OCI-M1 (cell line): Measurements from ENCODE around the gene MYOM1.

Experiments
- DNase-seq: peaks from one replicate; lab custom pipeline; 2025; lab: John Stamatoyannopoulos, UW

MYOM1 gene

DNA sequence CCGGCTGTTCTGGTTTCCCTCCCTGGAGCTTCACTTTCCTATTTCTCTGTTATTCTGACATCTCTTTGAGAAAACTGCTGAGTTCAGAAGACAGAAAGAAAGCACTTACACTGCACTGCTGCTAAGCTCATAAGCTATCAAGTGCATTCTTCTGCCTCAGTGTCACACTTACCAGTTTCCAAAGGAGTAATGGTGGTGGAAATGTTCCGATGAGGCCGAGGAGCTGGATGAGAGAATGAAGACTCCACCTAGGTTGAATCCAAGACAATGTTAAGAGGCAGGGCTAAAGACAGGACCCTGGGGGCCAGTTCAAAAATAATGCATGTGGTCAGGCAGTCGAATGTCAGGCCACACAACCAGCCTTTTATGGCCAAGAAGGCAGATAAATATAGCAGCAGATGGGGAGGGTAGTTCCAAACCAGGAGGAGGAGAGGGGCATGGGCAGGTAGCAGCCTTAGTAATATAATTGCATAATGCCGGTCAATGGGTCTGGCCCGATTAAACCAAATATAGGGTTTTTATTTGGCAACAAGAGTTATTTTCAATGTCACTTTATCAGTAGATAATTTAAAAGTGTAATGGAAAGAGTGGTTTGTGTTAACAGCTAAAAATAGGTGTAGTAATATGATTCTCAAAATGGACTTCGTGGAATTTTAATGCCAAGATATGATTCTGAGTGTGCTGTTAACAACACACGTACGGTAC lies at the start of gene MYOM1:
Gene MYOM1, minus strand, starts transcription at position 338 of the 705 bp plus-strand sequence. CDS start 4,745 bp downstream, outside the sequence.
- DNase-seq: peak; percentile 73

- DNase-seq: no peak
These were observed 49.6 kb upstream of the MYOM1 start for GRCh38 chr18:3269241-3269913.

GRCh38 chr18:3268306-3268705 lies 48.5 kb upstream of the MYOM1 start:
- no peak for DNase-seq

- no peak for DNase-seq
These were observed 46.4 kb upstream of the MYOM1 start for GRCh38 chr18:3266062-3266608.

- peak; percentile 40 for DNase-seq
These were observed 45.8 kb upstream of the MYOM1 start for GRCh38 chr18:3265564-3266033.

DNA sequence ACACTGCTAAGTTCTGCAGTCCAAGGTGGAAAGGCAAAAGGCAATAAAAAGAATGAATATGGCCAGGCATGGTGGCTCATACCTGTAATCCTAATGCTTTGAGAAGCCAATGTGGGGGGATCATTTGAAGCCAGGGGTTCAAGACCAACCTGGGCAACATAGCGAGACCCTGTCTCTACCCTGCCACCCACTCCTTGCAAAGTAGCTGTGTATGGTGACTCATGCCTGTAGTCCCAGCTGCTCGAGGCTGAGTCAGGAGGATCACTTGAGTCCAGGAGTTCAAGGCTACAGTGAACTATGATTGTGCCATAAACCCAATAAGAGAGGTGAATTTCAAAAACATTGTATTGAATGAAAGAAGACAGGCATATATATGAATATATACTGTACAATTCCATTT lies 44.6 kb upstream of the MYOM1 start:
- peak; percentile 19 for DNase-seq

DNA sequence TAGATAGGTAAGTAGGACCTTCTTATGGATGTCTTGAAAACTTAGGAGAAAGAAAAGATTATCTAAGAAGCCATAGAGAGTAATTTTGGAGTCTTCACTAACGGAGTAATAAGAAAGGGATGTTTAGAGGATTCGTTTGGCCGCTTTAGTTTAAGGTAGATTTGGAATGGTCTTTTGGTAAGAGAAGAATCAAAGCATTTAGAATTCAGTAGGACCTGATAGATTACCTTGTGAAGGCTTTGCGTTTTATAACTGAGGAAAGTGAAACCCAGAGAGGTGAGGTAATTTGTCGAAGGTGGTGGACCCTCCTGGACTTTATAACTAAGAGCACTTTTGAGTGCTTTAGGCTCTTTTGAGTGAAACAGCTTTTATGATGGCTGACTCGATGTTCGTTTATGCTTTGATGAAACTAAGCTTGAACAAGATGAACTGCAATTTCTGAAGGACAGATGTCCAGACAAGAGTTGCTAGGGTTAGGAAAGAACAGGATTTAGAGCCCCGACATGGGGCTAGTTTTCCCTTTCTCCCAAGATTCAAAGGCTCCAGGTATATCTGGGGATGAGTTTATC lies 43.4 kb upstream of the MYOM1 start:
- peak; percentile 54 for DNase-seq

DNA sequence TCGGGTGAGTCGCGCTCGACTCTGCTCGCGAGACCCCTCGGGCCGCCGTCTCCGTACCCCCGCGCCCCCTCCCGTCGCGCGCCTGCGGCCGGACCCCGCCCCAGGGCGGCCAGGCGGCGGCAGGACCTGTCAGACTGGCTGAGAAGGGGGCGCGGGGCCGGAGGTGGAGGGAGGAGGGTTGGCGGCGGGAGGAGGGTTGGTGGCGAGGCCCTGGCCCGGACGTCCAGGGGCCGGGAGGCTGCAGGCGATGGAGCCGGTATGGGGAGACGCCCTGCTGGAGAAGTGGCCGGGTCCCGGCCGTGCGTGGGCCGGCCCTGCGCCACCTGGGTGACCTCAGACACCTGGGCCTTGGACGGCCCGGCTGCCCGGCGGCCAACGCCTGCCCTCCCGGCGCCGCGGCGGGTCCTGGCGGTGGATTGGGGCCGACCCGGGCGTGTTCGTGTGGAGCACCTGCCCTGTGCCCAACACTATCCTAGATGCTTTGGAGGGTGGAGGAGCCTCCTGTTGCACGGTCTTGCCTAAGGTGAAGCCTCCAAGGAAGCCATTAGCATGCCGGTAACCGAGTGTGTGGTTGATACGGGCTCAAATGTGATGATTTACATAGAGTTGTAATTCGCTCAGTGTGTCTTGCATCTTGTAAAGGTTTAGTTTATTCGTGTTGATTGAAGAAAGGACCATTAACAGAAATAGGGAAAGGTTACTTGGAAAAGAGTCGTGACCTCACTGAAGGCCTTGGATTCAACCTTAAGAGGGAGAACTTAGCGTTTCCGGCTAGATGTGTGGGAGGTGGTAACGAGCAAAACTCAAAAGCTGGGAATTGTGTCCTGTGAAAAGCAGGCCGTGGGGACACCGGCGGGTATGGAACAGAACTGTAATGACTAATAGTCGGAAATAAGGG lies 42.7 kb upstream of the MYOM1 start:
- DNase-seq: peak; percentile 74

DNA sequence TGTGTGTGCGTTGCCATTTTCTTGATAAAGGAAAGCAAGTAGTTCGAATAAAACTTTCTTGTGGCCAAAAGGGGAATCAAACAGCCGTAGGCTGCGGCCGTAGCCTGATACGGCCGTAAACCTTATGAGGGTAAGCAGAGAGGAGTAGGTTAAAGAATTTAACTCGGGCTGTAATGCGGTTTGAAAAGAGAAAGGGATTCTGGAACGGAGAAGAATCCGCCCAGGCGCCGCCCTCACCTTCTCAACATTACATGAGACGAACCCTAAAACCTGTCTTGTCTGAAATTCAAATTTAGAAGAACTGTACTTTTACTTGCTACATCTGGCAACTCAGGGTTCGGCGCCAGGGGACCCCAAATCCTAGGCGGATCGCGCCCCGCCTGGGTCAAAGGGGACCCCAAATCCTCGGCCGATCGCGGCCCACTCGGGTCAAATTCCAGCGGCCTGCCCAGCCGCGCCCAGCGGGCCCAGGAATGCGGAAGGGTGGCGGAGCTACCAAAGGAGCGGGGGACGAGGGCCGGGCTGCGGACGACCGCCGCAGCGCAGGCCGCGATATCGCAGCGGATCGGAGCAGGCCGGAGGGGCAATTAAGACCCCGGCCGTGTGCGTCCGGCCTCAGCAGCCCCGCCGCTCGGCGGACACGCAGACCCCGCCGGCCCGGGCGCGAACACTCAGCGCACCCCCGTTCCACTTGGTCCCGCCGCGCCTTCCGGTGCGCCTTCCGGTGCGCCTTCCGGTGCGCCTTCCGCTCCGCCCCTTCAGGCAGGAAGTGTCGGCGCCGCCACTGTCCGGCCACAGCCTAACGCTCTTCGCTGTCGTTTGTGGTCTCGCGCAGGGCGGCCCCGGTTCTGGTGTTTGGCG lies 41.8 kb upstream of the MYOM1 start, which contains the start of gene MYL12B:
Gene MYL12B, plus strand, starts transcription at position 761 of the 861 bp plus-strand sequence. CDS start 10,766 bp downstream, outside the sequence.
- DNase-seq: peak; percentile 94

DNA sequence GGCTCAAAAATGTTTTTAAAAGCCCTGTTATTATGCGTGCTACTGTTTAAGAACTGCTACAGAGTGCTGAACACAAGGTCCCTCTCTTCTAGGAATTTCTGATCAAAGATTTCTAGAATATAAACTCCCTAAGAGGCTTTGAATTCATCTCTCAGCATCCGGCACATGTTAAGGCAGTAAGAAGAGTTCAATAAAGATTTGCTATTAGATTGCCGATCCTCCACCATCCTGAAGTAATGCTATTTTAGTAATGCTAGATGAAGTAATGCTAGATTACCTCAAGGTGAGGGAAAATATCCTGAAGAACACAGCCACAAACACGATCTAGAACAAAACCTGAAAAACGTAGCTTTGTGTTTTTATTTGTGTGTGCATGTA lies 41.2 kb upstream of the MYOM1 start:
- peak; percentile 77 for DNase-seq

- DNase-seq: no peak
These were observed 37.9 kb upstream of the MYOM1 start for GRCh38 chr18:3257627-3258120.

- no peak for DNase-seq
These were observed 37.2 kb upstream of the MYOM1 start for GRCh38 chr18:3256693-3257626.

GRCh38 chr18:3255611-3256165 lies 35.9 kb upstream of the MYOM1 start:
- DNase-seq: no peak

GRCh38 chr18:3254725-3255124 lies 35.0 kb upstream of the MYOM1 start:
- no peak for DNase-seq

GRCh38 chr18:3252843-3253242 lies 33.1 kb upstream of the MYOM1 start:
- DNase-seq: no peak

DNA sequence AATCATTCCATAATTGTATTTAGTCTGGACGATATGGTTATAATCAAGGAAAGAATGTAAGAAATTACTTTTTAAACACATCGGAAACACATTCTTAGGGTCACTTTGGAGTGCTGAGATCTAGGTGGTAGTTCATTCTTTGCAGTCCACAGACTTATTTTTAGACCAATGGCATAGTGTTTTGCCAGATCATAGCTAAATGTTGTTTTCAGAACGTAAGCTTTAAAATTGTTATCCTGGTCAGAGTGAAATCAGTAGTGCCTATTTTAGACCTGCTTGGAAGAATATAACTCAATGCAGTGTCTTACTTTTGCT lies 32.2 kb upstream of the MYOM1 start:
- DNase-seq: no peak

GRCh38 chr18:3251249-3251962 lies 31.6 kb upstream of the MYOM1 start:
- DNase-seq: no peak

- peak; percentile 33 for DNase-seq
These were observed 30.7 kb upstream of the MYOM1 start for GRCh38 chr18:3250237-3251107.
